ENCODE data around the gene PTPRN2. TPM values are rescaled to one million over a fixed set of nuclear protein-coding genes. Genes with fewer than 3 reads are reported as not detected.

The PTPRN2 gene
- total and polyA plus RNA-seq, 2 donors (not counting 3 experiments of a cell fraction or from before 2014, with no cell fraction given) = 0.62 to 0.88 TPM

DNA sequence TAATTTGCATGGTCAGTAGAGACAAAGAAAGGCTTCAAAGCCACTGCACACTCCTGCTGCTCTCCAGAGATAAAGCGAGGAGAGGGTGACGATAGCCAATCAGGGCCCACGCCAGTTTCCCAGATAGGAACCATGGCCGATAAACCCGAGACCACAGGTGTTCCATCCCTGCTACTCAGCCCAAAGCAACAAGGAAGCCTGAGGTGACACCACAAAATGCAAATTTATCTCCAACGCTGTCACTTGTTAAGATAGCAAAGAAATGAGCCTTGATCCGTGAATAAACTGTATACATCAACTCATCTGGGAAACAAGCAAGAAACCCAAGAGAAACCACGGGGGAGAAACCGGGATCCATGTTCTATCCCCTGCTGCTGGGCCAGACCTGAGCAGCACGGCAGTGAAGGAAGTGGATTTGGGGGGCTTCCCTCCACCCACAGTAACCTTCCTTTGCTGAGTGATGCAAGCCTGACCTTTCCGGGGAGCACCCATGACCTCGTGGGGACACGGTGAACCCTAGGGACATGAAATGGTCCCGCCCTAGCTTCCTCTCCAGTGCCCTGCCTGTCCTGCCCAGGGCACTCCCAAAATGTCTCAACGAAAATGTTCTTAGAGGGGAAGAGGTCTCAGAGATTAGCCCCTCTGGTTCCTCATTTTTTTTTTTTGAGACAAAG lies 164.6 kb downstream of the PTPRN2 start:
- Histone ChIP-seq H3K4me1 (ENCODE audit: control insufficient read depth, extremely low read depth, insufficient read depth, low read length) (no peaks in the 10 kb centered on the region), H3K9me3 (replicated peaks; ENCODE audit: control insufficient read depth, insufficient read depth, low read length) (peaks cover 12% of the 10 kb centered on the region), H3K36me3 (ENCODE audit: control insufficient read depth in 2 of 2, extremely low read depth in 1 of 2, insufficient read depth in 2 of 2, low read length in 2 of 2) (no peaks in the 10 kb centered on the region), H4K20me1 (replicated peaks; ENCODE audit: control insufficient read depth, extremely low read depth, insufficient read depth, low read length) (no peaks in the 10 kb centered on the region), H3K4me2 (ENCODE audit: insufficient read depth, low read length) (no peak overlapping the region), H3K9me1 (replicated peaks; ENCODE audit: control insufficient read depth, extremely low read depth, insufficient read depth, low read length) (no peaks in the 10 kb centered on the region), H3K79me2 (ENCODE audit: control insufficient read depth, insufficient read depth, low read length) (no peaks in the 10 kb centered on the region), H3K27me3 (ENCODE audit: control insufficient read depth in 2 of 2, insufficient read depth in 2 of 2, low read length in 2 of 2) (no peaks in the 10 kb centered on the region), H3K4me3 (replicated peaks in 1 of 3; ENCODE audit: insufficient read depth in 1 of 3, low read depth in 1 of 3, low read length in 3 of 3) (no peak overlapping the region), H2AFZ (ENCODE audit: low read depth, low read length) (no peak overlapping the region), H3K27ac (ENCODE audit: insufficient read depth, low read depth, low read length) (no peak overlapping the region), H3K9ac (replicated peaks; ENCODE audit: extremely low read depth, insufficient read depth, low read length) (no peak overlapping the region)
- dilution Hi-C loops (cut with MboI; ENCODE audit: extremely low pct_ligation_motif_present, low sequenced_read_pairs) = no loop called here
- DNase-seq (ENCODE audit: low read depth, low spot score) (no peak), FAIRE-seq (no peak)
- CTCF ChIA-PET = no interaction called here
- intact Hi-C loops (cut with micrococcal nuclease) = no loop called here
- TF ChIP-seq FOS (IDR thresholded peaks at IDR 0.05; ENCODE audit: borderline replicate concordance, insufficient read depth, low read length) (no peak), EZH2 (IDR thresholded peaks at IDR 0.05; ENCODE audit: borderline replicate concordance, low read depth, low read length, severe bottlenecking) (no peak), MYC (IDR thresholded peaks at IDR 0.05; ENCODE audit: low read depth, low read length) (no peak), GATA2 (IDR thresholded peaks at IDR 0.05; ENCODE audit: insufficient read depth, insufficient read length, low read depth, low read length) (no peak), JUN (IDR thresholded peaks at IDR 0.05; ENCODE audit: borderline replicate concordance, insufficient read depth, insufficient read length, low read depth) (no peak)
- BruUV-seq (replicated peaks) = no TSS peak
- POLR2A ChIA-PET = no interaction called here

DNA sequence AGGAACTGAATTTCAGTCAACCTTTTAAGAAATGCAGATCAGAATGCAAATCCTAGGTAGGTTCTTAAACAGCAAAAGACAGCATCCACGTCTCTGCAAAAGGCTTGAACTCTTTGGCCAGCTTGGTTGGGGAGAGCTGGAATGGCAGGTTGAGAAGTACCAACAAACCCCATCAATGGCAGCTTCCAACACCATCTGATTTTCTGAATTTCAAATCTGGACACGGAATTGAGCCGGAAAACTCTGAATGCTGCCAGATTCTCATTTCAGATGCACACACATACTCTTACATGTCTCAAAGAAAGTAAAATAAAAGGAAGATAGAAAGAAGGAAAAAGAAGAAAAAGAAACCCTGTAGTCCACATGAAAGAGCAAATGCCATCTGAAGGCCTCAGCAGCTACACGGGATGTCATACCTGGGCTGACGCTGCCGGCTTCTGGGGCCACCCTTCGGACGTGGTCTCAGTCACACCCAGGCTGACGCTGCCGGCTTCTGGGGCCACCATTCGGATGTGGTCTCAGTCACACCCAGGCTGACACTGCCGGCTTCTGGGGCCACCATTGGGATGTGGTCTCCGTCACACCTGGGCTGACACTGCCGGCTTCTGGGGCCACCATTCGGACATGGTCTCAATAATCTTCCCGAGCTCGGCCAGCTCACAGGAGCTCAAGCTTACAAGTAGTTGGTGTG lies 165.3 kb downstream of the PTPRN2 start:
- no peak overlapping the region for H3K4me2 ChIP-seq (ENCODE audit: insufficient read depth, low read length)
- no peaks in the 10 kb centered on the region for H3K36me3 ChIP-seq (ENCODE audit: control insufficient read depth in 2 of 2, extremely low read depth in 1 of 2, insufficient read depth in 2 of 2, low read length in 2 of 2)
- no peak for FAIRE-seq
- dilution Hi-C loops (cut with MboI; ENCODE audit: extremely low pct_ligation_motif_present, low sequenced_read_pairs) = no loop called here
- no peaks in the 10 kb centered on the region for H3K27me3 ChIP-seq (ENCODE audit: control insufficient read depth in 2 of 2, insufficient read depth in 2 of 2, low read length in 2 of 2)
- no peak overlapping the region for H3K27ac ChIP-seq (ENCODE audit: insufficient read depth, low read depth, low read length)
- H2AFZ ChIP-seq (ENCODE audit: low read depth, low read length) = no peak overlapping the region
- BruUV-seq (replicated peaks) = no TSS peak
- no peak overlapping the region for H3K9ac ChIP-seq (replicated peaks; ENCODE audit: extremely low read depth, insufficient read depth, low read length)
- peaks cover 14% of the 10 kb centered on the region for H3K9me3 ChIP-seq (replicated peaks; ENCODE audit: control insufficient read depth, insufficient read depth, low read length)
- ChIA-PET CTCF (no interaction called here), POLR2A (no interaction called here)
- no peaks in the 10 kb centered on the region for H4K20me1 ChIP-seq (replicated peaks; ENCODE audit: control insufficient read depth, extremely low read depth, insufficient read depth, low read length)
- no peaks in the 10 kb centered on the region for H3K4me1 ChIP-seq (ENCODE audit: control insufficient read depth, extremely low read depth, insufficient read depth, low read length)
- no peaks in the 10 kb centered on the region for H3K9me1 ChIP-seq (replicated peaks; ENCODE audit: control insufficient read depth, extremely low read depth, insufficient read depth, low read length)
- H3K4me3 ChIP-seq (replicated peaks in 1 of 3; ENCODE audit: insufficient read depth in 1 of 3, low read depth in 1 of 3, low read length in 3 of 3) = no peak overlapping the region
- no peak for TF ChIP-seq POLR2AphosphoS5 (IDR thresholded peaks at IDR 0.05; ENCODE audit: insufficient read depth, low read depth, low read length)
- TF ChIP-seq POLR2A (IDR thresholded peaks at IDR 0.05; ENCODE audit: low read depth, low read length) = no peak
- intact Hi-C loops (cut with micrococcal nuclease) = no loop called here
- DNase-seq (ENCODE audit: low read depth, low spot score) = no peak
- H3K79me2 ChIP-seq (ENCODE audit: control insufficient read depth, insufficient read depth, low read length) = no peaks in the 10 kb centered on the region

All from endothelial cell of umbilical vein (primary cell).